Spinal cord (tissue), 10 donors: ENCODE data around the gene SEMA5A. TPM values are rescaled to one million over a fixed set of nuclear protein-coding genes. Genes with fewer than 3 reads are reported as not detected.
A peak's percentile ranks its signal among the peaks of the same experiment; 100 is the strongest.

ENCODE experiments used
- DNase-seq, 6 donors: peaks; one replicate each; pipeline versions ENCODE4 v3.0.0 to v3.0.0-alpha.2; 2013 to 2015; ENCODE audit warnings: low spot score in 6 of 6, low read depth in 4 of 6
- H3K27ac ChIP-seq: one replicate; pipeline ENCODE4 v1.5.1; 2013; ENCODE audit warnings: low read depth, low read length, control low read depth
- H3K27me3 ChIP-seq: one replicate; pipeline ENCODE4 v1.6.1; 2013; ENCODE audit warnings: low read length; ENCODE audit not compliant: control insufficient read depth, insufficient read depth
- H3K36me3 ChIP-seq: one replicate; pipeline ENCODE4 v1.6.1; 2013; ENCODE audit warnings: low read length; ENCODE audit not compliant: control insufficient read depth, insufficient read depth
- H3K4me1 ChIP-seq: one replicate; pipeline ENCODE4 v1.6.1; 2013; ENCODE audit warnings: low read length; ENCODE audit not compliant: control insufficient read depth, insufficient read depth
- H3K4me3 ChIP-seq: one replicate; pipeline ENCODE4 v1.5.1; 2013; ENCODE audit warnings: low read depth, low read length, control low read depth
- H3K9me3 ChIP-seq: one replicate; pipeline ENCODE4 v1.6.1; 2013; ENCODE audit warnings: low read length; ENCODE audit not compliant: control insufficient read depth, insufficient read depth
- WGBS: methylation state at CpG from one replicate; pipeline ENCODE4 v1.1.5; 2013; ENCODE audit warnings: missing lambda C conversion rate; ENCODE audit not compliant: insufficient coverage; 5-methylcytosine and 5-hydroxymethylcytosine counted together
- polyA plus RNA-seq, 2 donors: library from polyadenylated mRNA; unstranded; fragments of 120-200 nt; gene quantifications; one replicate each; pipeline ENCODE4 v1.2.1, GENCODE V29; 2013; ENCODE audit not compliant: insufficient read length in 2 of 2
- total RNA-seq, 2 donors: library from RNA; depleted of rRNA in 1 of 2; stranded (reverse); fragments of 120-200 nt in 1 of 2; fragments of >200 nt in 1 of 2; gene quantifications; one replicate each; pipeline versions ENCODE4 v1.2.3 to v1.2.4, GENCODE V29; 2013 to 2014
- donor health status: healthy.

SEMA5A gene
- total and polyA plus RNA-seq, 4 donors = 35.2 to 70.7 (median 59.3) TPM

- 82% methylated on average over 1 of the region's 2 CpGs for WGBS
- Histone ChIP-seq H3K4me3 (no peak overlapping the region), H3K9me3 (no peaks in the 10 kb centered on the region), H3K36me3 (peaks cover 6% of the 10 kb centered on the region), H3K27me3 (no peaks in the 10 kb centered on the region), H3K4me1 (no peaks in the 10 kb centered on the region), H3K27ac (no peak overlapping the region)
- DNase-seq = no peak
Measured at GRCh38 chr5:9045946-9046345, 499.9 kb downstream of the SEMA5A start.

DNA sequence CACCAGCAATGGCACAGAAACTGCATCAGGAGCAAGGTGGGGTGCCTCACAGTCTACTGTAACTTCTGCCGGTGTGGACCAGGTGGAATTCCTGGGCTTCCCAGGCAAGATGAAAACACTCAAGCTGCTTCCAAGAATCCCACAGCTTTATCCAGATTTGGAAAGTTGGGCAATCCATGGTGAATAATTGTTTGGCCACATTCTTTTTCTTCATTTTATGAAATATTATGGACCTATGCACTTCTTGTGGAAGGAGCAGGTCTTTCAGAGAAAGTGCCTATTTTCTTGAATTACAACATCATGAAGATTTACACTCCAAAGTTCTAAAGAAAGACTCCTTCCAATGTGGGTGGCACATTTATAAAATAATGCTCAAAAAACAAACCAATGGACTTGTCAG is 503.6 kb downstream of the SEMA5A start:
- WGBS = 100% methylated on average over 1 of the region's 1 CpG
- no peak overlapping the region for H3K4me3 ChIP-seq
- H3K4me1 ChIP-seq = no peaks in the 10 kb centered on the region
- H3K27ac ChIP-seq = no peak overlapping the region
- no peaks in the 10 kb centered on the region for H3K27me3 ChIP-seq
- H3K36me3 ChIP-seq = peaks cover 6% of the 10 kb centered on the region
- no peaks in the 10 kb centered on the region for H3K9me3 ChIP-seq
- no peak for DNase-seq

DNA sequence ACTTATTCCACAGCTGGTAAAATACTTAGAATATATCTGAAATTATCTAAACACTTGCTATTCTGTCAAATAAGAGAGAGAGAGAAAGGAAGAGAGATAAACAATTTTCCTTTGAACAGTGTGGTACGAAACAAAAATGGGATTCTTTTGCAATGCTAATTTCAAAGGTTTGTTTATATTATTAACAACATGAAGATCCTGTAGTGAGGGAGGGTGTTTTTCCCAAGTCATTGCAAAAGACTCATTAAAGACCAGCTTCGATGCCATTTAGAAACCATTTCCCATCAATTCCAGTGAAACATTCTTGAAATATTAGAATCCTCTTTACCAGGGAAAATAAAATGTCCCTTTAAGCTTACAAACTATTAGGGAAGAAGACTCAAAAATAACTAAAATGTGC is 505.4 kb downstream of the SEMA5A start:
- no CpG with 5 or more reads among the region's 2 CpGs for WGBS
- DNase-seq = no peak
- Histone ChIP-seq H3K4me3 (no peak overlapping the region), H3K4me1 (no peaks in the 10 kb centered on the region), H3K9me3 (no peaks in the 10 kb centered on the region), H3K27me3 (no peaks in the 10 kb centered on the region), H3K36me3 (peaks cover 6% of the 10 kb centered on the region), H3K27ac (no peak overlapping the region)

GRCh38 chr5:9037048-9037447 is 508.8 kb downstream of the SEMA5A start:
- H3K9me3 ChIP-seq = no peaks in the 10 kb centered on the region
- H3K36me3 ChIP-seq = peaks cover 1% of the 10 kb centered on the region
- H3K4me3 ChIP-seq = no peak overlapping the region
- DNase-seq = peak in 1 of 6 donors; percentile 31
- H3K27me3 ChIP-seq = no peaks in the 10 kb centered on the region
- no peak overlapping the region for H3K27ac ChIP-seq
- H3K4me1 ChIP-seq = no peaks in the 10 kb centered on the region
- WGBS = 40% methylated on average over 1 of the region's 3 CpGs

DNA sequence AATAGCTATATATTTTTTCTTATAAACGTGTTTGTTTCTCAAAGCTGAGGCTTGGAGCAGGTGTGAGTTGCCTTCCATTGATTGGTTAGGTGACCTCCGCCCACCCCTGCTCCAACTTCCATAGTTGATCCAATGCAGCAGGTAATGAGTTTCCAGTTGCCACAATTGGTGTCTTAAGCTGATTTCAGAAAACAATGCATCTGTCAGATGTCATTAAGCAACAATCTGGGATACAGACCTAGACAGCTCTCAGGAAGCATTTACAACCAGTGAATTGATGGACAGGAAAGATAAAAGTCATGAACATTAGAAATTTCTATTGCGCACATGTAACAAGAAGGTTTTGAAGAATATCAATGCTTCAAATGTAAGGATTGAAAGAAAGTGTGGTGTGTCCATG is 510.5 kb downstream of the SEMA5A start:
- Histone ChIP-seq H3K4me1 (no peaks in the 10 kb centered on the region), H3K36me3 (no peaks in the 10 kb centered on the region), H3K27me3 (no peaks in the 10 kb centered on the region), H3K4me3 (no peak overlapping the region), H3K9me3 (no peaks in the 10 kb centered on the region), H3K27ac (no peak overlapping the region)
- WGBS = 100% methylated on average over 1 of the region's 3 CpGs
- no peak for DNase-seq

GRCh38 chr5:9034649-9035048 is 511.2 kb downstream of the SEMA5A start:
- H3K9me3 ChIP-seq = no peaks in the 10 kb centered on the region
- WGBS = no CpG with 5 or more reads among the region's 1 CpG
- H3K4me3 ChIP-seq = no peak overlapping the region
- H3K4me1 ChIP-seq = no peaks in the 10 kb centered on the region
- no peaks in the 10 kb centered on the region for H3K27me3 ChIP-seq
- H3K27ac ChIP-seq = no peak overlapping the region
- peak in 2 of 6 donors; percentile 22 for DNase-seq
- no peaks in the 10 kb centered on the region for H3K36me3 ChIP-seq

- no peak overlapping the region for H3K4me3 ChIP-seq
- no peaks in the 10 kb centered on the region for H3K27me3 ChIP-seq
- H3K9me3 ChIP-seq = no peaks in the 10 kb centered on the region
- DNase-seq = no peak
- no peaks in the 10 kb centered on the region for H3K4me1 ChIP-seq
- no peaks in the 10 kb centered on the region for H3K36me3 ChIP-seq
- 100% methylated on average over 1 of the region's 1 CpG for WGBS
- H3K27ac ChIP-seq = no peak overlapping the region
Measured at GRCh38 chr5:9033524-9033923, 512.4 kb downstream of the SEMA5A start.

GRCh38 chr5:9025942-9026341 is 519.9 kb downstream of the SEMA5A start:
- Histone ChIP-seq H3K4me1 (no peaks in the 10 kb centered on the region), H3K4me3 (no peak overlapping the region), H3K9me3 (peaks cover 10% of the 10 kb centered on the region), H3K27me3 (no peaks in the 10 kb centered on the region), H3K27ac (no peak overlapping the region), H3K36me3 (no peaks in the 10 kb centered on the region)
- no peak for DNase-seq

- Histone ChIP-seq H3K9me3 (peaks cover 6% of the 10 kb centered on the region), H3K27ac (no peak overlapping the region), H3K27me3 (no peaks in the 10 kb centered on the region), H3K4me3 (no peak overlapping the region), H3K36me3 (no peaks in the 10 kb centered on the region), H3K4me1 (no peaks in the 10 kb centered on the region)
- no peak for DNase-seq
- no CpG with 5 or more reads among the region's 1 CpG for WGBS
Measured at GRCh38 chr5:9020996-9021395, 524.9 kb downstream of the SEMA5A start.

DNA sequence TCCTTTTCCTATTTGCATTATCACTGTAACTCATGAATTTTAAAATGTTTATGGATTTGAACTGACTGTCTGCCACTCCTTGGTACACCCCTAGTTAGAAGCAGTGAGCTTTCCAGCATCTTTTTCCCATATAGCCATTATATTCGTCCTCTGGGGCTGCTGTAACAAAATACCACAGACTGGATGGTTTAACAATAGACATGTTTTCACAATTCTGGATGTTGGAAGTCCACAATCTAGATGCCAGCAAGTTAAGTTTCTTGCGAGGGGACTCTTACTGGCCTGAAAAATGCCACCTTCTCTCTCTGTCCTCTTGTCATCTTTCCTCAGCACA is 530.0 kb downstream of the SEMA5A start:
- no peak for DNase-seq
- WGBS = 17% methylated on average over 1 of the region's 2 CpGs

More for the DNA sequence above, 530.0 kb downstream of the SEMA5A start:
- Histone ChIP-seq H3K36me3 (no peaks in the 10 kb centered on the region), H3K27me3 (no peaks in the 10 kb centered on the region), H3K4me1 (no peaks in the 10 kb centered on the region), H3K27ac (no peak overlapping the region), H3K9me3 (no peaks in the 10 kb centered on the region), H3K4me3 (no peak overlapping the region)
